HFFc6 (cell line): ENCODE results near the gene SLC35G4. TPM values are rescaled to one million over a fixed set of nuclear protein-coding genes. Genes with fewer than 3 reads are reported as not detected.

ENCODE experiments used
- DNase-seq: peaks from one replicate; pipeline ENCODE4 v3.0.0-alpha.2; 2018
- H3K27ac Mint-ChIP-seq: 2 replicates; pipeline ENCODE4 v1.8.0; 2020; ENCODE audit warnings: mild to moderate bottlenecking, mixed read lengths
- H3K27me3 Mint-ChIP-seq: 2 replicates; pipeline ENCODE4 v1.8.0; 2021; ENCODE audit warnings: mild to moderate bottlenecking, moderate library complexity, mixed read lengths; ENCODE audit not compliant: insufficient read depth
- H3K36me3 Mint-ChIP-seq: 2 replicates; pipeline ENCODE4 v1.8.0; 2021; ENCODE audit warnings: low read depth, mixed read lengths
- H3K4me1 Mint-ChIP-seq: 2 replicates; pipeline ENCODE4 v1.8.0; 2020; ENCODE audit warnings: low read depth, mixed read lengths
- H3K4me3 Mint-ChIP-seq: 2 replicates; pipeline ENCODE4 v1.8.0; 2020; ENCODE audit warnings: mild to moderate bottlenecking, moderate library complexity, mixed read lengths
- H3K9me3 Mint-ChIP-seq: 2 replicates; pipeline ENCODE4 v1.8.0; 2020; ENCODE audit warnings: mild to moderate bottlenecking, mixed read lengths
- total RNA-seq, 6 experiments: library from RNA; stranded (reverse); fragmentation: NEBNext Ultra II Directional; extraction: Animal tissue kit (Norgen Biotek cat#: 25700); gene quantifications; 2 replicates in 1 of 6; 3 replicates in 5 of 6; pipeline ENCODE4 v1.2.3, GENCODE V29; 2021
- TF ChIP-seq, protein P1 (sequence below): fragments of 200-600 bp; sonication (generic); IDR thresholded peaks from 2 replicates; pipeline ENCODE4 v1.5.0; 2021; ENCODE audit warnings: antibody characterized with exemption, mild to moderate bottlenecking

SLC35G4 gene
- total RNA-seq, 6 experiments from 2014 or later = not detected

DNA sequence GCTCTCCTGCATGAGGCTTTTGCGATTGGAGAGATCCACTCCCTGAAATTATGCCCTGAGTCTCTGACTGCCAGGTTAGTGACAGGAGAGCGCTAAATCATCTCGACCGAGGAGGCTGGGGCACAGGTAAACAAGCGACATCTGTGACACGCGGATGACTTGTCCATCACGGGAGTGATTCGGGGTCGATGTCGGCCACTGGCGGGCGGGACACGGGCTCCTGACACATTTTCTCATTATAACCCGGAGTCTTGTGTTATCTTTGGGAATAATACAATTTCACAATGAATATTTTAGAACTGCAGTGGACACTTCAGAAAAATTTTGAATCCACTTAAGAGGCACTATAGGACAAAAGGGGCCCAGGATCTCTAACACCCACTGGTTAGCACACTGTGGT, 29.5 kb upstream of the SLC35G4 start:
- no peak overlapping the region for H3K27ac Mint-ChIP-seq
- H3K36me3 Mint-ChIP-seq = no peaks in the 10 kb centered on the region
- no peaks in the 10 kb centered on the region for H3K4me1 Mint-ChIP-seq
- no peak for DNase-seq
- H3K27me3 Mint-ChIP-seq = peaks cover 9% of the 10 kb centered on the region
- TF ChIP-seq, protein P1, sequence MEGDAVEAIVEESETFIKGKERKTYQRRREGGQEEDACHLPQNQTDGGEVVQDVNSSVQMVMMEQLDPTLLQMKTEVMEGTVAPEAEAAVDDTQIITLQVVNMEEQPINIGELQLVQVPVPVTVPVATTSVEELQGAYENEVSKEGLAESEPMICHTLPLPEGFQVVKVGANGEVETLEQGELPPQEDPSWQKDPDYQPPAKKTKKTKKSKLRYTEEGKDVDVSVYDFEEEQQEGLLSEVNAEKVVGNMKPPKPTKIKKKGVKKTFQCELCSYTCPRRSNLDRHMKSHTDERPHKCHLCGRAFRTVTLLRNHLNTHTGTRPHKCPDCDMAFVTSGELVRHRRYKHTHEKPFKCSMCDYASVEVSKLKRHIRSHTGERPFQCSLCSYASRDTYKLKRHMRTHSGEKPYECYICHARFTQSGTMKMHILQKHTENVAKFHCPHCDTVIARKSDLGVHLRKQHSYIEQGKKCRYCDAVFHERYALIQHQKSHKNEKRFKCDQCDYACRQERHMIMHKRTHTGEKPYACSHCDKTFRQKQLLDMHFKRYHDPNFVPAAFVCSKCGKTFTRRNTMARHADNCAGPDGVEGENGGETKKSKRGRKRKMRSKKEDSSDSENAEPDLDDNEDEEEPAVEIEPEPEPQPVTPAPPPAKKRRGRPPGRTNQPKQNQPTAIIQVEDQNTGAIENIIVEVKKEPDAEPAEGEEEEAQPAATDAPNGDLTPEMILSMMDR = no peak
- H3K9me3 Mint-ChIP-seq = no peaks in the 10 kb centered on the region
- H3K4me3 Mint-ChIP-seq = no peak overlapping the region

DNA sequence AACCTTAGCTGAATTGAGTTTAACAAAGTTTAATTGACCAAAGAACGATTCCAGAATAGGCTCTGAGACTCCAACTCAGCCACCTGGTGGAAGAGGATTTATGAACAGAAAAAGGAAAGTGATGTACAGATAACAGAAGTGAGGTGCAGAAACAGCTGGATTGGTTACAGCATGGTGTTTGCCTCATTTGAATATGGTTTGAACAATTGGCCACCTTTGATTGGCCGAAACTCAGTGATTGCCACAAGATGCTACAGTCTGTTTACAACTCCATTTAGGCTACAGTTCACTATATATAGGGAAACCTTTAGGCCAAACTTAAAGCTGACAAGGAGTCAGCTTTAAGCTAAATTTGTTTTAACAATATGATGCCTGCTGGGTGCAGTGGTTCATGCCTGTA, 28.1 kb upstream of the SLC35G4 start:
- Mint-ChIP-seq H3K9me3 (no peaks in the 10 kb centered on the region), H3K36me3 (no peaks in the 10 kb centered on the region), H3K4me3 (no peak overlapping the region), H3K27ac (no peak overlapping the region), H3K27me3 (peaks cover 10% of the 10 kb centered on the region), H3K4me1 (no peaks in the 10 kb centered on the region)
- no peak for DNase-seq
- TF ChIP-seq, protein P1 = no peak

DNA sequence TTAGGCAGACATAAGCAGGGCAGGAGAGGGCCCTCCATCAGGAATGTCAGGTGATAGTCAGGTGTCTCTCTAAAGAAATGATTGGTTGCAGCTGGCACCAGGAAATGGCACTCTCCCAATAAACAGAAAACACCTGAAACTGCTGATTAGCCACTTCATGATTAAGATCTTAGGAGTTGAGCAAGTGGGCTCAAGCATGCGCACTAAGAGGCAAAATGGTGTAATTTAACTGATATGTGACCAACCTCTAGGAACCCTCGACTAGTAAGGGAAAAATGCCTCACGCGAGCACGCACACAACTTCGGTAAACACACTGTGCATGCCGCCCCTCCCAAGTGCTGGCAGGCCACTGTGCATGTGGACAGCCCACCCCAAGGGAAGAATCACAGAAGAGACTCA, 23.8 kb upstream of the SLC35G4 start:
- no peaks in the 10 kb centered on the region for H3K36me3 Mint-ChIP-seq
- peaks cover 6% of the 10 kb centered on the region for H3K27me3 Mint-ChIP-seq
- TF ChIP-seq, protein P1 = no peak
- DNase-seq = no peak
- H3K4me1 Mint-ChIP-seq = no peaks in the 10 kb centered on the region
- H3K9me3 Mint-ChIP-seq = no peaks in the 10 kb centered on the region
- H3K4me3 Mint-ChIP-seq = no peak overlapping the region
- H3K27ac Mint-ChIP-seq = no peak overlapping the region

DNA sequence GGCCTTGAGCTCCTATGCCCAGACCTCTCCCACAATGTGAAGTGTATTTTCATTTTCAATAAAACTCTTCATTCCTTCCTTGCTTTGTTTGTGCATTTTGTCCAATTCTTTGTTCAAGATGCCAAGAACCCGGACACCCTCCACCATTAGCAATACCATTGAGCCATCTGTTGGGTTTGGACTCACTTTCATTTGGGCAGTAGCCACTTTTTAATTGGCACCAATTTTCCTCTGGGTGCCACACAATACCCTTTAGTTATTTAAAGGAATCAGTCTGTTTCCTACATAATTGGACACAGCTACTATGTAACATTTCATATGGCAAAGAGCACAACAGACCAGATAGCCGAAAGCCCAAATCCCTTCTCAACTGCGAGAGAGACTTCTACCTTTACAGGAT, 22.5 kb upstream of the SLC35G4 start:
- Mint-ChIP-seq H3K4me1 (no peaks in the 10 kb centered on the region), H3K4me3 (no peak overlapping the region), H3K36me3 (no peaks in the 10 kb centered on the region), H3K27ac (no peak overlapping the region), H3K9me3 (no peaks in the 10 kb centered on the region), H3K27me3 (peaks cover 6% of the 10 kb centered on the region)
- no peak for DNase-seq
- TF ChIP-seq, protein P1 = no peak

DNA sequence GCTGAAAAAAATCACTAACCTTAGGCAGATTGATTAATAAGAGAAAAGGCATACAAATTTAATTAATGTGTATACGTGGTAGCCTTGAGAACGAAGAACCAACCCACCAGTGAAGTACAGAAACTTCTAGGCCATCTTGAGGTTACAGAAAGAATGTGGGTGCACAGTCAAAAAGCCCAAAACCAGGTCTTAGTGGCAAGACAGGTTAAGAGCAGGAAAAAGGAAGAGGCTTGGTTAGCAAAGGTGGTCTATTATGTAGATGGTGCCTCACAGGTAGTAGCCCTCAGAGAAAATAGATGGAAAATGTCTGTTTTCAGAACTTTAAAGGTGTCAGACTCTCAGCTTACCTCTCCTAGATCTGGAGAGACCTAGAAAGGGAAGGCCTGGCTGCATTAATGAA, 22.0 kb upstream of the SLC35G4 start:
- peaks cover 6% of the 10 kb centered on the region for H3K27me3 Mint-ChIP-seq
- no peak for DNase-seq
- no peaks in the 10 kb centered on the region for H3K9me3 Mint-ChIP-seq
- no peak overlapping the region for H3K4me3 Mint-ChIP-seq
- no peaks in the 10 kb centered on the region for H3K36me3 Mint-ChIP-seq
- H3K4me1 Mint-ChIP-seq = no peaks in the 10 kb centered on the region
- no peak overlapping the region for H3K27ac Mint-ChIP-seq
- TF ChIP-seq, protein P1 = no peak

DNA sequence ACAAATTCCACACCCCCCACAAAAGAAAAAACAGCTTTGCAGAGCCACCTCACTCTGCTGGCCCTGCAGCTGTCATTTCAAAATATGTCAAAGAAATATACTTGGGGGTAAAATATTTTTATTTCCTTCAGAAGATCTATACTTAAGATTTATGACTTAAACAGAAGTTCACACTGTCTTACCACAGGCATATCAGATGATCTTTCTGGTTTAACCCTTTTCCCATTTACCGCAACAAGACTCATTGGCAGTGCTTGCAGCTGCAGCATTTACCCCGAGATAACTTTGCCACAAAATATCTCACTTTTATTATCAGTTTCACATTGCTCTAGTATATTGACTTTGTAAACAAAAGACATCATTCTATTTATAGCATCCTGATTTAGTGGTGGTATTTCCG, 21.6 kb upstream of the SLC35G4 start:
- Mint-ChIP-seq H3K4me3 (no peak overlapping the region), H3K9me3 (no peaks in the 10 kb centered on the region), H3K4me1 (no peaks in the 10 kb centered on the region), H3K27me3 (peaks cover 6% of the 10 kb centered on the region), H3K36me3 (no peaks in the 10 kb centered on the region), H3K27ac (no peak overlapping the region)
- TF ChIP-seq, protein P1 = no peak
- DNase-seq = no peak
